ENCODE data around the gene CTRB1. TPM values are rescaled to one million over a fixed set of nuclear protein-coding genes. Genes with fewer than 3 reads are reported as not detected.

CTRB1 gene
- total and polyA plus RNA-seq, 2 of the 8 experiments (the other 6 are each of a cell fraction or from before 2014, with no cell fraction given), result not detected

- H3K27me3 ChIP-seq (replicated peaks in 1 of 4; ENCODE audit: control insufficient read depth in 3 of 4, extremely low read depth in 1 of 4, insufficient read depth in 3 of 4, low read length in 3 of 4), result no peaks in the 10 kb centered on the region
- H3K4me3 ChIP-seq (ENCODE audit: extremely low read depth in 1 of 4, insufficient read depth in 2 of 4, low read depth in 3 of 4, low read length in 4 of 4), result no peak overlapping the region
- 64% methylated on average over 3 of the region's 3 CpGs; no CpG with 5 or more reads in 1 of the 2 experiments for WGBS, 2 experiments (ENCODE audit: extremely low coverage in 1 of 2, insufficient coverage in 1 of 2, insufficient read length in 1 of 2, insufficient replicate concordance in 2 of 2, low coverage in 1 of 2, low lambda C conversion rate in 2 of 2, missing lambda C conversion rate in 1 of 2)
- no peak overlapping the region for H3K4ac ChIP-seq (replicated peaks; ENCODE audit: insufficient read length, low read depth, low read length)
- H3K4me1 ChIP-seq (replicated peaks in 1 of 4; ENCODE audit: control insufficient read depth in 3 of 4, insufficient read depth in 4 of 4, low read length in 3 of 4), result no peaks in the 10 kb centered on the region
- POLR2A ChIA-PET (ENCODE audit: partially characterized antibody), result interaction anchor here (2.1 kb wide), 1 partner anchor 8 kb away, joined by 7 read pairs; no protein-coding TSS in a partner anchor
- no peak overlapping the region for H2BK120ac ChIP-seq (replicated peaks; ENCODE audit: low read depth, low read length)
- no peak overlapping the region for H2BK20ac ChIP-seq (ENCODE audit: low read length)
- H3K79me2 ChIP-seq (ENCODE audit: control insufficient read depth in 1 of 2, insufficient read depth in 2 of 2, low read length in 2 of 2), result no peaks in the 10 kb centered on the region
- H4K91ac ChIP-seq (replicated peaks; ENCODE audit: insufficient read length, low read length), result no peak overlapping the region
- CTCF ChIA-PET (ENCODE audit: partially characterized antibody), result interaction anchor here (0.6 to 0.7 kb wide), 2 partner anchors 19 to 90 kb away, joined by 3 to 4 read pairs; no protein-coding TSS in a partner anchor
- no peak overlapping the region for H2BK12ac ChIP-seq (ENCODE audit: low read depth, low read length)
- H4K5ac ChIP-seq (ENCODE audit: insufficient read length, low read depth, low read length), result no peak overlapping the region
- no peak overlapping the region for H2BK15ac ChIP-seq (ENCODE audit: low read length)
- TF ChIP-seq SIN3A (conservative IDR thresholded peaks at IDR 0.05 in 1 of 2, IDR thresholded peaks at IDR 0.05 in 1 of 2; ENCODE audit: low read depth in 1 of 2, low read length in 2 of 2), result no peak
- no peak for TF ChIP-seq NANOG (IDR thresholded peaks at IDR 0.05; ENCODE audit: insufficient read depth, low read depth, low read length, poor library complexity, severe bottlenecking)
- TF ChIP-seq RFX5 (IDR thresholded peaks at IDR 0.05; ENCODE audit: borderline replicate concordance, low read depth, low read length), result no peak
- TF ChIP-seq RBBP5 (IDR thresholded peaks at IDR 0.05; ENCODE audit: borderline replicate concordance, low read depth, low read length), result no peak
- no peak for TF ChIP-seq KDM5A (IDR thresholded peaks at IDR 0.05; ENCODE audit: low read length)
- TF ChIP-seq SUZ12 (IDR thresholded peaks at IDR 0.05; ENCODE audit: low read length), result no peak
- no peak for TF ChIP-seq TCF12 (IDR thresholded peaks at IDR 0.05; ENCODE audit: low read depth, low read length)
- no peak for TF ChIP-seq YY1 (IDR thresholded peaks at IDR 0.05; ENCODE audit: low read depth, low read length)
- TF ChIP-seq MAX (IDR thresholded peaks at IDR 0.05), result no peak
- TF ChIP-seq E2F6 (IDR thresholded peaks at IDR 0.05), result no peak
- TF ChIP-seq RNF2 (IDR thresholded peaks at IDR 0.05; ENCODE audit: borderline replicate concordance, low read depth, low read length, missing control alignments, poor library complexity, severe bottlenecking), result no peak
- no peak for TF ChIP-seq TAF1 (IDR thresholded peaks at IDR 0.05; ENCODE audit: low read depth, low read length)
- TF ChIP-seq SP1 (IDR thresholded peaks at IDR 0.05; ENCODE audit: low read depth, low read length), result no peak
- H3K23ac ChIP-seq (ENCODE audit: insufficient read length), result no peak overlapping the region
- DNase-seq (ENCODE audit: low read depth in 1 of 2, low spot score in 2 of 2) (no peak), FAIRE-seq (no peak)
- no peak overlapping the region for H3K27ac ChIP-seq (ENCODE audit: low read depth, low read length)
- H4K8ac ChIP-seq (ENCODE audit: extremely low read depth, insufficient read depth, low read length), result no peak overlapping the region
- H3K56ac ChIP-seq (replicated peaks; ENCODE audit: insufficient read length, low read depth, low read length), result no peak overlapping the region
- no peaks in the 10 kb centered on the region for H3K36me3 ChIP-seq (ENCODE audit: control insufficient read depth in 2 of 4, insufficient read depth in 4 of 4, low read length in 3 of 4)
- no peak overlapping the region for H3K18ac ChIP-seq (ENCODE audit: extremely low read depth, low read length)
- no peak overlapping the region for H2AK5ac ChIP-seq (ENCODE audit: low read depth, low read length)
- no peak overlapping the region for H3K14ac ChIP-seq (ENCODE audit: insufficient read length)
- H2BK5ac ChIP-seq (ENCODE audit: low read depth, low read length), result no peak overlapping the region
- H2AFZ ChIP-seq (ENCODE audit: low read length), result no peak overlapping the region
- no peaks in the 10 kb centered on the region for H4K20me1 ChIP-seq (replicated peaks in 1 of 2; ENCODE audit: control insufficient read depth in 1 of 2, insufficient read depth in 2 of 2, low read length in 2 of 2)
- no peaks in the 10 kb centered on the region for H3K23me2 ChIP-seq (ENCODE audit: low read depth, low read length)
- H3K9me3 ChIP-seq (ENCODE audit: insufficient read depth in 2 of 2, low read depth in 1 of 2, low read length in 1 of 2), result peaks cover 0 to 5% of the 10 kb centered on the region in 2 experiments; a peak in 2 of 4 replicates
- no peak overlapping the region for H3K9ac ChIP-seq (replicated peaks in 1 of 4; ENCODE audit: extremely low read depth in 1 of 4, low read depth in 3 of 4, low read length in 3 of 4)
- H3K79me1 ChIP-seq (ENCODE audit: low read depth, low read length), result no peaks in the 10 kb centered on the region
- no peak overlapping the region for H3K4me2 ChIP-seq (ENCODE audit: insufficient read depth in 1 of 2, low read depth in 2 of 2, low read length in 2 of 2)
Observed at GRCh38 chr16:75181630-75182029, 37.2 kb upstream of the CTRB1 start.
